ENCODE results near the gene LRRC8E.

DNA sequence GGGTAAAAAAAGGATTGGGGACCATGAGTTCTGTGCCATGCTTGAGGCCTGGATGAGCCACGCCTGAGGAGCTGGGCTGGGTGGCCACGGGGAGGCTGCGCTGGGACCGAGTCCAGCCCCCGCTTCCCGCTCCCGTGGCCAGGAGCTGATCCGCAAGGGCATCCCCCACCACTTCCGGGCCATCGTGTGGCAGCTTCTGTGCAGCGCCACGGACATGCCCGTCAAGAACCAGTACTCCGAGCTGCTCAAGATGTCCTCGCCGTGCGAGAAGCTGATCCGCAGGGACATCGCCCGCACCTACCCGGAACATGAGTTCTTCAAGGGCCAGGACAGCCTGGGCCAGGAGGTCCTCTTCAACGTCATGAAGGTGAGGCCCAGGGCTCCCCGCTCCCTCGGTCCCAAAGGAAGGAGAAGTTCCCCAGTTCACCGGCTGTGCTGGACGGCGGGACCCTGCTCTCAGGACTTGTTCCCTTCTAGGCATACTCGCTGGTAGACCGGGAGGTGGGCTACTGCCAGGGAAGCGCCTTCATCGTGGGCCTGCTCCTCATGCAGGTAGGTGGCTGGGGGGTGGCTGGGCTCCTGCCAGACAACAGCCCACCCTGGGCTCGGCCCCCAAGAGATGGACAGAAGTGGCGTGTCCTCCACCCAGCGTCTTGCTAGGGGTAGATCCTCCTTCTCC, 39.4 kb upstream of the LRRC8E start:
- TF ChIP-seq POLR2A (IDR thresholded peaks at IDR 0.05; ENCODE audit: low read depth, low read length) (no peak), POLR2AphosphoS5 (IDR thresholded peaks at IDR 0.05; ENCODE audit: low read depth, low read length) (no peak), TAF1 (IDR thresholded peaks at IDR 0.05; ENCODE audit: low read depth, low read length) (no peak), SPI1 (IDR thresholded peaks at IDR 0.05; ENCODE audit: low read depth, low read length) (no peak)
